ENCODE measurements around the gene CTCF.
A peak's percentile ranks its signal among the peaks of the same experiment; 100 is the strongest.

The CTCF gene

DNA sequence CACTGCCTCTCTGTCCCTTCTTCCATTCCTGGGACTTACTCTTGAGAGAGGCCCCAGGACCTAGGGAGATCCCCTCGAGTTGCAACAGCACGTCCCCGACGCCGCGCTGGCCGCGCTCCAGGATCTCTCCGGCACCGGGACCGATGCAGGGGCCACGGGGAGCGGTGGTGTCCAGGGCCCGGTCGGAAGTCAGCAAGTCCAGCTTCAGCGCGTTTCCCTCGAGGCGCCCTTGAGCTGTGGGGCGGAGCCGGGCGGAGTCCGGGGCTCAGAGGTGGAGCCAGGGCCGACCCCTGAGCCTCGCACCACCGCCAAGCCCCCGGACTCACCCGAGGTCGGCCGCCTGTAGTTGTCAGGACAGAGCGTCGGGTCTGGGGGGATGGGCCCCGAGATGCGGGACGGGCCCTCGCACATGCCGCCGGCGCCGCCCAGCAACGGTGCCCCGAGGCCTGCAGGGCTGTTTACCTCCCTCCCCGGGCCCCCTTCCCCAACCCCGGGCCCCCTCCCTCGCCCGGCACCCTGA, 103.8 kb downstream of the CTCF start:
- DNase-seq (ENCODE audit: low read depth, low spot score), result no peak

DNA sequence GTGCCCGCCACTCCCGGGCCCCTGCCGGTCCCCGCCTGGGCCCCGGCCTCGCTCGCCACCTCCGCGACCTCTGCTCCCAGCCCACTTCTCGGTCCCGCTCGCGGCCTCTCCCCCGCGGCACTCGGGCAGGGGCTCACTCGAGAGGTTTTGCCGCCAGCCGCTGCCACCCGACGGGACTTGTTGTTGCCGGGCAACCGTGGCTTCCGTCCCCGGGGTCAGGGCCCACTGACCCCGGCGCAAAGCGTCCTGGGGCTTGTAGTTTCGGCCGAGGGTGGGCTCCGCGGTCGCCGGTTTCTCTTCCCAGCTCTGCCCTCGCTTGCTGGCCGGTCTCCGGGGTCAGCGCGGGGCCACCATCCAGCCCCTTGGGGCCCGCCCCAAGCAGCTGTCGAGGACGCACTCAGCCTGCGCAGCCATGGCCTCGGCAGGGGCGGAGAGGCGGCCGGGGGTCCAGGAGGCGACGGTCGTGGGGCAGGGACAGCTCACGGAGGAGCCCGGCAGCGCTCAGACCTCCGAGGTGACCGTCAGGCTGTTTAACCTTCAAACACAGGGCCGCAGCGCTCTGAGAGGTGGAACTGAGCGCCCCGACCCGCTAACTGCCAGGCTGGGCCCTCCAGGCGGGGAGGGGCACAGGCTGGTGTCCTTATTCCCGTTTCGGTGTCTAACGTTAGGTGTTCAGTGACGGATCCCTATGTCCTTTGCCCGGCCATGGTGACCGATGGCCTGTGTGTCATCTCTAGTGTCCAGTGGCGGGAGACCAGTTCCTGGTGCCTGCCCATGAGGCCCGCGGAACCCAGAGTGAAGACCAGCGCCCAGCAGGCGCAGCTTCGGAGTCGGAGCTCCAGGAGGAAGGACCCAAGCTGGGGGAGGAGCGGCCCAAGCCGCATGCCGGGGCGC, 104.5 kb downstream of the CTCF start, which contains the start of the genes C16orf86 and ENKD1:
Gene C16orf86, plus strand, starts transcription at position 256 of the 894 bp plus-strand sequence. Its CDS starts 157 bp downstream, at position 413.
Gene ENKD1, minus strand, starts transcription at position 192 of the 894 bp plus-strand sequence. CDS start 308 bp downstream, outside the sequence.
- DNase-seq (ENCODE audit: low read depth, low spot score), result peak; percentile 69

DNA sequence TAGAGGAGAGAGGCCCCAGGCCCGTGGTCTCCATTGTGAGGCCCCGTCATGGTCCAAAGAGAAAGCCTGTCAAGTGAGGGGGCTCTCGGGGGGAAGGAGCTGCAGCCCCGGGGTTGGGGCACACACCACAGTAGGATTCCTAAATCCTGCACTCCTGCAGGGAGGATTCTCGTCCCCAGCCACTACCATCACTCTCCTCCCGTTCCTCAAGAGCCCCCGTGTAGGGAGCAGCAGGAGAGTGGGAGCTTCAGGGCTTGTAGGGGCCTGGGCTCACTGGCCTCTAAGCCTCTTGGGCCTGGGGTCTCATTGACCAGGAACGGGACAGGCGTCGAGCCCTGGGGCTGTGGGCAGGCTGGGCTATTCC, 105.1 kb downstream of the CTCF start:
- no peak for DNase-seq (ENCODE audit: low read depth, low spot score)

GRCh38 chr16:67667817-67668494, 105.6 kb downstream of the CTCF start:
- peak; percentile 63 for DNase-seq (ENCODE audit: low read depth, low spot score)

DNA sequence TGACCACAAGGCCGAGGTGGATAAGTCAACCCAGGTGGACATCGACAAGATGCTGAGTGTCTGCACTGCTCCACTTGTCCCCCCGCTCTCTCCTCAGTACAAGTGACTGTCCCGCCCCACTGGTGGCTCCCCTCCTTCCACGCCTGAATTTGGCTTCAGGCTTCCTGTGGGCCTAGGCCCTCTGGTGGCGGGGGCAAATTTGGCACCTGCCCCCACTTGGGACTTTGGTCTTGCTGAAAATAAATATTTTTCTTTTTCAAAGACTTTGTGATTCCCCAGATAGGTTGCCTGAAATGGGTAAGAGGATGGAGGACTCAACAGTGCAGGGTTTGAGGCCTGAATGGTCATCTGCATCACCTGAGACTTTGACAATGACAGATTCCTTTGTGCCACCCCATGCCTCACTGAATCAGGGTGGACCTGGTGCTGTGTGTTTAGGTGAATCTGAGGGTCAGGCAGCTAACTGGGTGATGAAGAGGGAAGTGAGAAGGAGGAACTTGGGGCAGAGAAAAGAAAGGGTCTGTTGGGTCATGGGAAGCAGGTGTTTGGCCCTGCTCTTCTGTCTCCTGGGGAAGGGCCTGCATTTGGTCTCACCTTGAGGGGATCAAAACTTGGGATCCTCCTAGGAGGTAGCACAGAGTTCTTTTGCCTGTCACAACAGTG, 106.3 kb downstream of the CTCF start:
- DNase-seq (ENCODE audit: low read depth, low spot score), result no peak

DNA sequence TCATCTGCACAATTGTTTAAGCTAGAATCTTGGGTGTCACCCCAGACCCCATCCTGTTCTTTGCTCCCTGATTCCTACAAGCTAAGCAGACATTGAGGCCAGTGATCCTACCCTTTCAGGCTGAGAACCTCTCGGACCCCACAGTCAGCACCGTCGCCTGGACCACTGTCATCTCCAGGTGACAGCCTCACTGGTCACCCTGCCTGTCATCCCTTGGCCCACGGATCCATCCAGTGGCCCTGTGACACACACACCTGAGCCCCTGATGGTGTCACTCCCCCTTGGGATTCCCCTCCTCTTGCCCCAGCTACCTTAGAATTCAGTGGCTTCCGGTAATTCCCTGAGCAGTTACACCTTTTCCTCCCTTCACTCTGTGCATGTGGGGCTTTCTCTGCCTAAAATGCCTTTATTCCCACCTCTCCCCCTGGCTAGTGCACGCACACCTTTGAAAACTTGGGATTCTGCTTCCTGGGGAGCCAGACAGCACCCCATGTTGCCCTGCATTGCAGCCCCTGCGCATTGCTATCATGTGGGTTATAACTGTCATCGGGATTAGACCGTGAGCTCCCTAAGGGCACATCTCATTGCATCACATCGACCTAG, 107.3 kb downstream of the CTCF start:
- DNase-seq (ENCODE audit: low read depth, low spot score), result no peak

- no peak for DNase-seq (ENCODE audit: low read depth, low spot score)
These were observed 110.0 kb downstream of the CTCF start for GRCh38 chr16:67672306-67672705.

GRCh38 chr16:67672739-67673662, 110.7 kb downstream of the CTCF start:
- no peak for DNase-seq (ENCODE audit: low read depth, low spot score)

DNA sequence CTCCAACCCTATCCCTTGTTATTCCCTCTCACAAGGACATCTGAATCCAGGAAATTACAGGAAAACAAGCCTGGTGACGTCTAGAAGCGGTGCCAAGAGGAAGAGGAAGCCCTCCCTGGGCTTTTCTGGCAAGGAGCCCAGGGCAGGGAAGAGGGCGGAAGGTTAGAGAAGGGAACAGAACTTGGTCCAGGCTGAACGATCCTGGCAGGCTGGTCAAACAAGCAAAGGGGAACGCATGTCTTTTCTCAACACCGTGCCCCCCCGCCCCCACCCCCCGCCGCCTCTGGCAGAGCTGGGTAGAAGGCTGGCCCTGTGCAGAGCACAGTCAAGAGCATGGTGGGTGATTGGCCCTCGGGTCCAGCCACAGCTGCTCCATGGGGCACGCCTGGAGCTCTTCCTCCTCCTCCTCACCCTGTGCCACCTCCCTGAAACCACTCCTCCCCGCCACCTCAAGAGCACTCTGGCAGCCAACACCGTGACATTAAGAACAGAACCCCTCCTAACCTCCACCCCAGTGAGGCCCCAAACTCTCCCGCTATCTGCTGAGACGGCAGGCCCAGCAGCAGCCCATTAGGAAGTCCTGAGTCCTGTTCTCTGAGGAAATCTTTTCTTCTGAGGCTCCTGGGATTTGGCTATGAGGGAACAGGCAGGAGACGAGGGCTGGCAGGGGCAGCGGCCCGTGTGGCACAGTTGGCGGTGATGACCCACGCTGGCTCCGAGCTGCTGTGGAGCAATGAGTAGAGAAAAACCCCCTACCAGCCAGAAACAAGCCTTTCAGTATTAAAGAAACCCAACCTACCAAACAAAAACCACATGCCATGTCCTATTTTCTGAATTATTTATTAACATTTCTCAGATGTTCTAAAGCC, 111.6 kb downstream of the CTCF start:
- DNase-seq (ENCODE audit: low read depth, low spot score), result no peak

DNA sequence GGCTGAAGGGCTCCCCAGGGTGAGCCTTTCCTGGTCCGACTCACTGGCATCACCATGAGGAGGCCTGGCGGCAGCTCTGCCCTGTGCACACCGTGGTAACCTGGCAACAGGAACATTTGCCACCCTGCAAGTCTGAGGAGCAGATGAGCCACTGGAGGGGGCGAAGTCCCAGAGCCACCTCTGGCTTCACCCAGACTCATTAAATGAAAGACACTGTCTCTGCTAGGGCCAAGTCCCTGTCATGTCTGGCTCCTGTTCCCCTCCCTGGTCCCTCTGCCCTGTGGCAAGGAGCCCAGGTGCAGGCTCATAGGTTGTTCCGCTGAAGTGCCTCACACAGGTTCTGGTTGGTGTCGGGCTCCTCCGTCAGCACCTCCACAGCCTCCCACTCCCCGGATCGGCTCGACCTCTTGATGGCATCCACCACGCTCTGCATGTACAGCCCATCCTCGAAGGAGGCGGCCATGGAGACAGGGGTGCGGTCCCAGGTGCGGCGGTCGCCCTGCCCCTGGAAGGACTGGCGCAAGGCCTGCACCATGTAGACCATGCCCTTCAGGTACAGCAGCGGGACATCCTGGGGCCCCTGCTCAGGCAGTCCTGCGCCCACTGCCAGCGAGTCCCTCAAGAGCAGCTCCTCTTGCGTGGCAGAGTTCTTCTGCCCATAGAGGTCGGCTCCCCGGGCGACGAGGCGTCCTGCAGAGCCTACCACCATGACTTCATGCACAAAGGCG, 112.7 kb downstream of the CTCF start:
- DNase-seq (ENCODE audit: low read depth, low spot score), result no peak

GRCh38 chr16:67675579-67675935, 113.2 kb downstream of the CTCF start:
- DNase-seq (ENCODE audit: low read depth, low spot score), result no peak

GRCh38 chr16:67675999-67676398, 113.7 kb downstream of the CTCF start:
- no peak for DNase-seq (ENCODE audit: low read depth, low spot score)

- DNase-seq (ENCODE audit: low read depth, low spot score), result no peak
These were observed 114.2 kb downstream of the CTCF start for GRCh38 chr16:67676516-67676915.

DNA sequence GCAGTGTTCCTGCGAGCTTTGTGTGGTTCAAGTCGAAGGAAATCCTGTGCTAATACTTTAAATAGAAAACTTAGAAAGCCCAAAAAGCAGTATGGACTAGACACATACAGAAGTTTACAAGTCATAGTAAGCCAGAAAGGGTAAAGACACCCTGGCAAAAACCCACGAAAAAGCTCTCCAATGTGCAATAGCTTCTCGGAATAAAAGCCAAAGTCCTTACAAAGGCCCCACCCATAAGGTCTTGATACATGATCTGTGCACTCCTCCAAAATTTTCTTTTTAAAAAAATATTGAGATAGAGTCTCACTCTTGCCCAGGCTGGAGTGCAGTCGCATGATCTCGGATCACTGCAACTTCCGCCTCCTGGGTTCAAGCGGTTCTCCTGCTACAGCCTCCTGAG, 114.6 kb downstream of the CTCF start:
- no peak for DNase-seq (ENCODE audit: low read depth, low spot score)

DNA sequence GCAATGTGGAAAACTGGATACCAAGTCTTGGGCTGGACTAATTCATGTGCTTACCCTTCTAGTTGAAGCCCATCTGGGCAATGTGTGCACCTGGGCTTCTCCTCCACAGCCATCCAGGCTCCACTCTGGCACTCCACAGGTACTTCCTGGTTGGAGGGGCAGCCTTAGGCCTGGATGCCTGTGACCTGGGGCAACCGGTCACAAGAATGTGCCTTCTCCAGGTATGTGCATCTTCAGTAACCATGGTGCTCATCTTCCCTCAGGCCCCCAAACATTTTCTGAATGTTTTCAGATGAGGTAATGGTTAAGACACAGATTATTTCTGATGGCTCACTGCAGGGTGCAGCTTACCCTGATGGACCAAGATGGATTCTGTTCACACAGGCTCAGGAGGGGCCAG, 115.4 kb downstream of the CTCF start:
- no peak for DNase-seq (ENCODE audit: low read depth, low spot score)

- no peak for DNase-seq (ENCODE audit: low read depth, low spot score)
These were observed 116.2 kb downstream of the CTCF start for GRCh38 chr16:67678354-67679023.

- no peak for DNase-seq (ENCODE audit: low read depth, low spot score)
These were observed 117.9 kb downstream of the CTCF start for GRCh38 chr16:67679935-67680897.
